Fibroblast of lung (primary cell): ENCODE measurements around the gene PPP6R3. TPM values are rescaled to one million over a fixed set of nuclear protein-coding genes. Genes with fewer than 3 reads are reported as not detected.
A peak's percentile ranks its signal among the peaks of the same experiment; 100 is the strongest.

ENCODE experiments used
- DNase-seq, 2 donors: peaks; one replicate each; pipeline versions ENCODE4 v3.0.0 to v3.0.0-alpha.2; 2010; ENCODE audit warnings: low read depth in 2 of 2
- H2AFZ ChIP-seq: 2 replicates; pipeline ENCODE4 v1.5.1; 2012; ENCODE audit warnings: low read length, control low read depth, inconsistent platforms
- H3K27ac ChIP-seq: 2 replicates; pipeline ENCODE4 v1.5.1; 2011; ENCODE audit warnings: low read length, control low read depth; ENCODE audit not compliant: insufficient read depth
- H3K27me3 ChIP-seq: 2 replicates; pipeline ENCODE4 v1.5.1; 2011; ENCODE audit warnings: mild to moderate bottlenecking, low read length; ENCODE audit not compliant: control insufficient read depth, insufficient read depth
- H3K36me3 ChIP-seq: 2 replicates; pipeline ENCODE4 v1.5.1; 2011; ENCODE audit warnings: low read length; ENCODE audit not compliant: control insufficient read depth, insufficient read depth
- H3K4me1 ChIP-seq: 2 replicates; pipeline ENCODE4 v1.5.1; 2011; ENCODE audit warnings: low read length; ENCODE audit not compliant: control insufficient read depth, insufficient read depth; ENCODE audit errors: extremely low read depth
- H3K4me2 ChIP-seq: 2 replicates; pipeline ENCODE4 v1.5.1; 2011; ENCODE audit warnings: low read length, control low read depth; ENCODE audit not compliant: insufficient read depth; ENCODE audit errors: extremely low read depth
- H3K4me3 ChIP-seq, 4 experiments: fragments of 200-600 bp in 1 of 4; sonication (generic) in 1 of 4; replicated peaks in 1 of 4; 2 replicates each; pipeline ENCODE4 v1.5.1; 2011 to 2016; ENCODE audit warnings: low read length in 4 of 4, low read depth in 3 of 4, mild to moderate bottlenecking in 3 of 4, control low read depth in 2 of 4, inconsistent platforms in 1 of 4, mixed read lengths in 1 of 4; ENCODE audit not compliant: insufficient read depth in 1 of 4; ENCODE audit errors: control extremely low read depth in 1 of 4
- H3K79me2 ChIP-seq: 2 replicates; pipeline ENCODE4 v1.5.1; 2012; ENCODE audit warnings: mild to moderate bottlenecking, low read length, inconsistent platforms; ENCODE audit not compliant: control insufficient read depth, insufficient read depth
- H3K9ac ChIP-seq: 2 replicates; pipeline ENCODE4 v1.5.1; 2011; ENCODE audit warnings: mild to moderate bottlenecking, low read length, control low read depth; ENCODE audit not compliant: insufficient read depth
- H3K9me3 ChIP-seq: 2 replicates; pipeline ENCODE4 v1.5.1; 2012; ENCODE audit warnings: low read depth, low read length; ENCODE audit not compliant: control insufficient read depth, insufficient read depth
- H4K20me1 ChIP-seq: 2 replicates; pipeline ENCODE4 v1.5.1; 2011; ENCODE audit warnings: low read length; ENCODE audit not compliant: control insufficient read depth, insufficient read depth; ENCODE audit errors: extremely low read depth
- CTCF ChIP-seq, 2 donors: IDR thresholded peaks in 1 of 2; conservative IDR thresholded peaks in 1 of 2; 1 replicate in 1 of 2; 2 replicates in 1 of 2; pipeline ENCODE4 v1.5.1; 2011 to 2012; ENCODE audit warnings: low read length in 2 of 2, control low read depth in 1 of 2, inconsistent platforms in 1 of 2, low read depth in 1 of 2, mild to moderate bottlenecking in 1 of 2
- EZH2 ChIP-seq: IDR thresholded peaks from 2 replicates; pipeline ENCODE4 v1.5.1; 2012; ENCODE audit warnings: low read length, control low read depth, mild to moderate bottlenecking; ENCODE audit errors: missing control alignments
- polyA plus RNA-seq, 2 donors: library from polyadenylated mRNA; depleted of rRNA in 1 of 2; stranded (reverse) in 1 of 2; unstranded in 1 of 2; fragments of >200 nt; gene quantifications; 2 replicates each; pipeline ENCODE4 v1.2.1, GENCODE V29; 2011 to 2012; ENCODE audit warnings: missing spikeins in 1 of 2
- total RNA-seq: library from RNA; depleted of rRNA; stranded (reverse); fragments of >200 nt; gene quantifications from 2 replicates; pipeline ENCODE4 v1.2.1, GENCODE V29; 2014

Gene PPP6R3
- total and polyA plus RNA-seq, 2 donors (not counting 1 experiment from before 2014, with no cell fraction given), result 44.2 to 120 TPM

GRCh38 chr11:68506908-68507307, 46.4 kb downstream of the PPP6R3 start:
- TF ChIP-seq CTCF (conservative IDR thresholded peaks at IDR 0.05 in 1 of 2, IDR thresholded peaks at IDR 0.05 in 1 of 2; ENCODE audit: low read depth in 1 of 2, low read length in 2 of 2), result no peak
- no peak for TF ChIP-seq EZH2
- Histone ChIP-seq H3K4me1 (peaks cover 2% of the 10 kb centered on the region), H3K9ac (no peak overlapping the region), H3K4me2 (no peak overlapping the region), H3K79me2 (peaks cover 75% of the 10 kb centered on the region), H3K36me3 (no peaks in the 10 kb centered on the region), H3K4me3 (no peak overlapping the region), H2AFZ (no peak overlapping the region), H3K27ac (no peak overlapping the region), H3K9me3 (no peaks in the 10 kb centered on the region), H4K20me1 (no peaks in the 10 kb centered on the region), H3K27me3 (no peaks in the 10 kb centered on the region)
- no peak for DNase-seq

DNA sequence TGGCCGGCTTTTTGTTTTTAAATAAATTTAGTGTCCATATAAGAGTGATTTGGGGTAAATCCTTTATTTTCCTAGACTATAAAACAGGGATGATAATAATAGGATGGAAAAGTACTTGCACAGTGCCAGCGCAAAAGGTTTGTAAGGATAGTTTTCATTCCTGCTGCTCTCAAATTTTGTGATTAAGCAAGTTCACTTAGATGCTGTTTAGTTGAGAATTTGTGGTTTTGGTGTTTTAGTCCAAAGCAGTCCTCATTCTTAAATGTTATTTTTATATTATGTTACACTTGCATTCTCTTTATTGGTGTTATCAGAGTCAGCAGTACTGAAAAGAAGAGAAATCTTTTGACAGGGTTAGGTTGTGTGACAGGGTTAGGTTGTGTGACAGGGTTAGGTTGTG, 47.9 kb downstream of the PPP6R3 start:
- H4K20me1 ChIP-seq, result no peaks in the 10 kb centered on the region
- peak in 1 of 2 donors; percentile 49 for DNase-seq

DNA sequence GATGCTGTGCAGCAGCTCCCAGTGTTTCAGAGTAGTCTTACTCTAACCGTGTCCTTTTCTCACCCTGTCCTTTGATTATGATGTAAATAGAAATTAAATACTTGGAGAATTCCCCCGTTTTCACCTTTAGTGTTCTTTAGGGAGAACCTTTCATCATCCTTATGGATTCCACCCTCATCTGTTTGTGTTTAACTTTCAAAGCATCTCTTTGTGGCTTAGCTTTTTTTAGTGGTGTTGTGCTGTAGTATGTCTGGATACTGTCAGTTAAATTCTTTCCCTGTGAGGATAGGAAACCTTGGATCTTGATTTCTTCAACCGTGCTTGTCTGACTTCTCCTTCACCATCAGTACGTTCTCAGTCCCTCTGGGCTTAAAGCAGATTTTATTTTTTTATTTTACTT, 48.5 kb downstream of the PPP6R3 start:
- Histone ChIP-seq H3K4me3 (no peak overlapping the region), H3K27ac (no peak overlapping the region), H3K36me3 (no peaks in the 10 kb centered on the region), H3K4me1 (peaks cover 2% of the 10 kb centered on the region), H4K20me1 (no peaks in the 10 kb centered on the region), H3K9me3 (no peaks in the 10 kb centered on the region), H3K4me2 (no peak overlapping the region), H3K79me2 (peaks cover 79% of the 10 kb centered on the region), H2AFZ (no peak overlapping the region), H3K27me3 (no peaks in the 10 kb centered on the region), H3K9ac (no peak overlapping the region)
- DNase-seq, result peak in 1 of 2 donors; percentile 28
- no peak for TF ChIP-seq CTCF (conservative IDR thresholded peaks at IDR 0.05 in 1 of 2, IDR thresholded peaks at IDR 0.05 in 1 of 2; ENCODE audit: low read depth in 1 of 2, low read length in 2 of 2)
- TF ChIP-seq EZH2, result no peak

More for the DNA sequence above, 47.9 kb downstream of the PPP6R3 start:
- H3K79me2 ChIP-seq, result peaks cover 78% of the 10 kb centered on the region
- H3K27ac ChIP-seq, result no peak overlapping the region
- no peak overlapping the region for H3K4me3 ChIP-seq
- no peak overlapping the region for H3K4me2 ChIP-seq
- no peak overlapping the region for H2AFZ ChIP-seq
- TF ChIP-seq CTCF (conservative IDR thresholded peaks at IDR 0.05 in 1 of 2, IDR thresholded peaks at IDR 0.05 in 1 of 2; ENCODE audit: low read depth in 1 of 2, low read length in 2 of 2) (no peak), EZH2 (no peak)
- peaks cover 2% of the 10 kb centered on the region for H3K4me1 ChIP-seq
- no peaks in the 10 kb centered on the region for H3K36me3 ChIP-seq
- no peak overlapping the region for H3K9ac ChIP-seq
- H3K9me3 ChIP-seq, result no peaks in the 10 kb centered on the region
- H3K27me3 ChIP-seq, result no peaks in the 10 kb centered on the region
